HG03469 (cell line): ENCODE results near the gene SEC31A.
"Not testable (repeated sequence)": the region's sequence is repeated elsewhere in the genome, so short reads cannot be mapped to it uniquely, and the experiment has no call there.

Experiments
- ATAC-seq: cut with Tn5 transposase; IDR thresholded peaks from one replicate; pipeline ENCODE4 v1.9.1; 2021; ENCODE audit warnings: mild to moderate bottlenecking, moderate library complexity, moderate number of reproducible peaks; ENCODE audit not compliant: unreplicated experiment

SEC31A gene

GRCh38 chr4:82839624-82840023, 51.3 kb downstream of the SEC31A start:
- no peak for ATAC-seq

DNA sequence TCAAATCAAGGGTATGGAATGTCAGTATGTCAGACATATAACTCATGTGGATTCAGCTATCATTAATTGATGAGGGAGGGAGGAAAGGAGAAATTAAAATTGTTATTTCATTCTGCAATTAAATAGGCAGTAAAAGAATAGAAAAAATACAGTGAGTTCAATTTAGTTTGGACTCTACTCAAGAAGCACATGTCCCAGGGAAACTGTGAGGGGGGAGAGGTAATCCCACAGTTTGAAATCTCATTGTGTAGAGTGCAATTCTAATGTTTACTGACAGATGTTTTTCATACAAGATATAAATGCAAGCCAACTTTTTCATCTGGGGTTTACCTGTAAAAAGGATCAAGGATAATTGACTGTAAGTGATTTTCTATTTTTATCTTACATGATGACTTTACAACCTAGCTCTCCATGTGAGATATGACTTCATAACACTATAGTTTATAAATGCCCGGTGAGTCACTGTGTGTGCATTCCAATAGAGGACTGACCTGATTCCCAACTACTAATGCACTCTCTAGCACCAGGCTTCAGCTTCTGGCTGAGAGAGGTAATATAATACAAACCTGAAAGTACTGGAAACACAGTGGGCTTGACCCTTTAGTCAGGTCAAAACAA, 57.1 kb downstream of the SEC31A start:
- no peak for ATAC-seq

GRCh38 chr4:82833060-82833459, 57.9 kb downstream of the SEC31A start:
- not testable (repeated sequence) for ATAC-seq

DNA sequence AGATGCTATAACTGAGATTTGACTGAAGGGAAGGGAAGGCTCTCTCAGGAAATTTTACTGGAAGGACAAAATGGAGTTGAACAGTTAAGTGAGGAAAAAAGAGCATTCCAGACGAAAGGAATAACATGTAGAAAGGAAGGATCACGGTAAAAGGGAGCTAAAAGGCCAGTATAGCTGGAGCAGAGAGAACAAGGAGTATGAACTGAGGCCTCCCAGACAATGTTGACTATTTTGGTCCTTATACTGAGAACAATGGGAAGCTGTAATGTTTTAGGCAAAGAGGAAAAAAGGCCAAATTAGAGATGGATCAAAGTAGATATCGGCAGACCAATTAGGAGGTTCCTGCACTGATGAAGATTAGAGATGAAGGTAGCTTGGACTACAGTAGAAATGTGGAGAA, 65.5 kb downstream of the SEC31A start:
- no peak for ATAC-seq

GRCh38 chr4:82823062-82823461, 67.9 kb downstream of the SEC31A start:
- no peak for ATAC-seq

DNA sequence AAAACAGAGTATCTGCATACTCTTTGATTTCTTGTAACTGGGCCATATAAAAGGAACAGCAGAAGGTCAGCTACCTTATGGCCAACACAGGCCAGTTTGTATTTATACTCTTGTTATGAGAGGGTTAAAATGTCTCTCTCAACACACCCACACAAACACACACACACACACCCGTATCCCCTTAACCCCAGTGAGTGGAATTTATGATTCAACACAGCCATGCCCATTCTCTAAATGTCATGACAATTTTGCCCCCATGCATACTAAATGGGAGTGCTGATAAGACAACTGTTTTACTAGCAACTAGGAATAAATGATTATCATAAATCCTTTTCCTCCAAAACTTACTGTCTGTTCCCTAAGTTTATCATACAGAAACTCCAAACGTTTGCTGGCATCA, 70.3 kb downstream of the SEC31A start:
- no peak for ATAC-seq

GRCh38 chr4:82818664-82819662, 72.0 kb downstream of the SEC31A start:
- ATAC-seq = no peak

DNA sequence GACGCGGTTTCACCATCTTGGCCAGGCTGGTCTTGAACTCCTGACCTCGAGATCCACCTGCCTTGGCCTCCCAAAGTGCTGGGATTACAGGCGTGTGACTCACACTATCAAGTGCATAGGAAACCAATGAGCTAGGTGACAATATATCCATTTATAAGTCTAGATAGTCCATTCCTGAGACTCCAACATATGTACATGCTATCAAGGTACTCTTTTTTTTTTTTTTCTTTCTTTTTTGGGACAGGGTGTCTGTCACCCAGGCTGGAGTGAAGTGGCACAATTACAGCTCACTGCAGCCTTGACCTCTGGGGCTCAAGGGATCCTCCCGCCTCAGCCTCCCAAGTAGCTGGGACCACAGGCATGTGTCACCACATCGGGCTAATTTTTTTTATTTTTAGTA, 74.1 kb downstream of the SEC31A start:
- ATAC-seq = not testable (repeated sequence)

- ATAC-seq = no peak
Observed at GRCh38 chr4:82814034-82814433, 76.9 kb downstream of the SEC31A start.

GRCh38 chr4:82811838-82812341, 79.1 kb downstream of the SEC31A start:
- no peak for ATAC-seq

DNA sequence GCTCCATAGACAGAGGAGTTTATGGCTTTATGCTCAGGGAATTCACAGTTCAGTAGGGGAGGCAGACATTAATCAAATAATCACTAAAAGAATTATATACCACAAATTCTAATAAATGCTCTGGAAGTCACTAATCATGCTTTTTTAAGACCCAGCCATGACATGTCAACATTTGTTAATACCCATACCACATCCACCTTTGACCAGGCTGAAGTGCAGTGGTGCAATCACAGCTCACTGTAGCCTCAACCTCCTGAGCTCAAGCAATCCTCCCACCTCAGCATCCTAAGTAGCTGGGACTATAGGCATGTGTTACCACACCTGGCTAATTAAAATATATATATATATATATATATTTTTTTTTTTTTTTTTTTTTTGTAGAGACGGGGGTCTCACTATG, 79.6 kb downstream of the SEC31A start:
- no peak for ATAC-seq

DNA sequence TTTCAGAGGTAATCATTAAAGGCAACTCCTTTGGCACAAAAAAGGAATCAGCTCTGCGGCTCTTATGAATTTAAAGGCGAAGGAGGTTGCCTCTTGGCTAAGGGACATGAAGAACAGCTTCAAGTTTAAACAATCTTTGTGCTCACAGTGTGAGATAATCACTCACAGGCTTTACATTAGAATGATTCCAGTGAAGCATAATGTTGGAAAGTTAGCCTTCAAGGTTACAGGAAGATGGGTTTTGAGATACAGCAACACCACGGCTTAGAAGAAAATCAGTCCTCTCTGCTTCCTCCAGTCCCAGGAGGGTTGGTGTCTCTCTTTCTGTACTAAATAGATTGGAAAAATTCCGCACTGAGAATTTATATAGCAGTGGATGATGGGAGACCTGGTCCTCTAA, 80.8 kb downstream of the SEC31A start:
- ATAC-seq = no peak

DNA sequence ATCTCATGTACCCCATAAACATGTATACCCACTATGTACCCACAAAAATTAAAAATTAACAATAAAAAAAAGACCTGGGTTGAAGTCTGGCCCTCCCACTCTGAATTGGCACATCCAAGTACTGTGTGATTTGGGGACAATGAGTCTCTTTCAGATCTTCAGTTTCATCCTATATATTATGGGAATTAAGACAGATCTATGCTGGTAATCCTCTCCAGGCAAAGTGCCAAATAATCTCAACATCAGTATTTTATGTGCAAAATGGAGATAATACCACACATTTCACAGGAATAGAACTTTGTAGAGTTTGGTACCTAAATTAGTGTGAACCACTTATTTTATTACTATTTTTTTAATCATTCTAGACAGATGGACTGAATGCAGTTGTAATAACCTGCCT, 81.3 kb downstream of the SEC31A start:
- ATAC-seq = no peak

DNA sequence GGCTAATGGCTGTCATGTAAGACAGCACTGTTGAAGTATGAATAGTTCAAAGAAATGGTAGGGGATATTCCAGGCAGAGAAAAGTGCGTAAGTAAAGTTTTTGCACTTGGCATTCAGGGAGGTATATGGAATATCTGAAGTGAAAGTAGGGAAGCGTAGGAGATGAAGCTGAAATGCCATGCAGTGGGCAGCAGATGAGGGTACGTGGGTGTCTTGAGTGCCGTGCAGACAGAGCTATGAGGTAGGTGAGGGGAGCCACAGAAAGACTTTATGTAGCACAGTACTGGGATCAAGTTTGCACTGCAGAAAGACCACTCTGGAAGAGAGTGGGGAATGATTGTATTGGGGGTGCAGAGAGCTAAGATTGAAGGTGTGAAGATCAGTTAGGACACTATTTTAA, 87.2 kb downstream of the SEC31A start:
- ATAC-seq = no peak

GRCh38 chr4:82802911-82803310, 88.0 kb downstream of the SEC31A start:
- ATAC-seq = no peak

- ATAC-seq = no peak
Observed at GRCh38 chr4:82801910-82802521, 88.9 kb downstream of the SEC31A start.

DNA sequence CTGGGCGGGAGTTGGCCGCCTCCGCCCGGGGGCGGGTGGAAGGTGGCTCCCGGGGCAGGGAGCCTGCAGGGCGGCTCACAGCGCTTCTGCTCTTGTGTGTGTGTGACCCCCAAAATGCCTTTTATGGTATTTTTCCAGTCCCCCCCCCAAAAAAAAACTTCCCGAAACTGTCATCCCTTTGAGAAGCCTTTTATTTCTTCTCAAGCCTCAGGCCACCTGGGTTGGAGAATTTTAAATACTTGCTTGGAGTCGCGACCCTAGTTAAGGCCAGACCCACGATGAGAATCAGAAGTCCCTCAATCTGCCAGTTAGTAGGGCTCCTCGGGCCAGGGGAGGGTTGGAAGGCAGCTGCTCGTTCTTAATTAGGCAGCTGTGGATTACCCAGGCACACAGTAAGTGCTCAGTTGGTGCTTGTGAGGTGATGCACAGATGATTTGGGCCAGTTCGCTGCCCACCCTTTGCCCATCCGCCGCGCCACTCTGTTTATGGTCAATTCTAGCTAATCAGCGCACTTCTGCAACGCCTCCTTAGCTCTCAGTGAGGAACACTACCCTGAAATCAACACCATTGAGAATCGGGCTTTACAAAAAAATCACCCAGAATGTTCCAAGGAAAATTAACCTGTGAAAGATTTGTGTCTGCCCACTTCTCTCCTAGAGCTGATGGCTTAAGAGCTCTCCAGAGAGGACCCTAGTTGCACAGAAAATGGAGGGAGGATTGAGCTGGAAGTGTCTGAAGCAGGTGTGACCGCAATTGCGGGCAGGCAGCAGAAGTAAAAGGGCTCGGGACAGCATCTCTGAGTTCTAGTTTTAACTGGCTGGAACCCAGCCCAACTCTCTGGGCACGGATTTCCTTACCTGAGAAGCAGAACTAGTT, 91.7 kb downstream of the SEC31A start:
- ATAC-seq = no peak

- ATAC-seq = peak; percentile 87
Observed at GRCh38 chr4:82798168-82799005, 92.6 kb downstream of the SEC31A start, which contains the start of gene SCD5. SCD5 (minus strand) TSS chr4:82798796; CDS start chr4:82798537, 259 bp downstream.

DNA sequence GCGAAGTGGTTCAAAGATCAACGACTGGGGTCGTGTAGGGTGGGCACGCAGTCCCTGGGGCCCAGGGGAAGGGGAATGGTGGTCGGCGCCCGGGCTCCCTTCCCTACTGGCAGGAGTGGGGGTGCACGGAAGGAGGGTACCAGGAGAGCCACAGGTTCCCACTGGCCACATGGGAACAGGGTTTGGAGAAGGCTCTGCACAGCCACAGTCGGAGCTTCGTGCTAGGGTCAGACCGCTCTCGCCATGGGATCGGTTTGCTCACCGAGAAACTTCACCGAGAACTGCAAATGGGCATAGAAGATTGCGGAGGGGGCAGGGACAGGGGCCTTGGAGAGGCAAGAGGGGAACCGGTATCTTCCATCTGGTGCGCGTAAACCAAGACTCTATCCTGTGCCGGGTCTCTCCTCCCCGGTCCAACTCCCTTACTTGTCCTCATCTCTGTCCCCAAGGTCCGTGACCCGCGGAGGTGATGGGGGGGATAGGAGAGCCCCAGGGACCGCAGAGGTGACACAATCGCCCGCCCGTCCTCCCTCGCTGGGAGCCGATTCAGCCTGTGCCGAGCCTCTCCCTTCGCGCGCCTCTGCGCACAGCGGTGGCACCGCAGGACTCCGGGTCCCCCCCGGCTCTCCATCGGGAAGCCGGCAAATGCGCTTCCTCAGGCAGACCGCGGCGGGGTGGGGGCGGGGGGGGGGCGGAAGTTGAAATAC, 93.4 kb downstream of the SEC31A start:
- no peak for ATAC-seq
